Astrocyte of the hippocampus (primary cell): ENCODE data around the gene TKTL1.
"Not testable (repeated sequence)": the region's sequence is repeated elsewhere in the genome, so short reads cannot be mapped to it uniquely, and the experiment has no call there.

Experiments
- DNase-seq: peaks from one replicate; pipeline ENCODE4 v3.0.0; 2011; ENCODE audit warnings: low read depth, low spot score

The TKTL1 gene

DNA sequence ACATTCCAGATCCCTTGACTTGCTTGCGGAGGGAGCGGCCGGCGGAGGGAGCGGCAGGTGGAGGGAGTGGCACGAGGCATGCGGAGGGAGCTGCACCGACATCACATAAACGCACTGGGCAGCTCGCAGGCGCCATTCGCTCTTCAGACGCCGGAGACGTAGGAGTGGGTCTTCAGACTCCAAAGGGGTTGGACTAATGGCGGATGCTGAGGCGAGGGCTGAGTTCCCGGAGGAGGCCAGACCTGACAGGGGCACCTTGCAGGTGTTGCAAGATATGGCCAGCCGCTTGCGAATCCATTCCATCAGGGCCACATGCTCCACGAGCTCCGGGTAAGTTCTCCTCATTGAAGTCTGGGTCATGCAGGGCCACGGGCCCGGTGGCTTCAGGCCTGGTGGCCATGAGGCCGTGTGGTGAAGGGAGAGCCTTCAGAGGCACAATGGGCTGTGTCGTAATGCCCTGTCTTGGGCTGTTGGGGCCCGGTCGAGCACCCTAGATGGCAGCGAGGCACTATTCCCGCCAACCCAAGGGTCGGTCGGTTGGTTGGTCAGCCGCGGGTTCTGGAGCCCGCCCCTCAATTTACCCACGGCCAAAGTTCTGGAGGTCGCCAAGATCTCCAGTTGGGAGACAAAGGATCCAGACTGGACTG, at the start of gene TKTL1:
Gene TKTL1, plus strand, starts transcription at position 132 of the 647 bp plus-strand sequence. Its CDS starts 65 bp downstream, at position 197.
- DNase-seq = no peak

DNA sequence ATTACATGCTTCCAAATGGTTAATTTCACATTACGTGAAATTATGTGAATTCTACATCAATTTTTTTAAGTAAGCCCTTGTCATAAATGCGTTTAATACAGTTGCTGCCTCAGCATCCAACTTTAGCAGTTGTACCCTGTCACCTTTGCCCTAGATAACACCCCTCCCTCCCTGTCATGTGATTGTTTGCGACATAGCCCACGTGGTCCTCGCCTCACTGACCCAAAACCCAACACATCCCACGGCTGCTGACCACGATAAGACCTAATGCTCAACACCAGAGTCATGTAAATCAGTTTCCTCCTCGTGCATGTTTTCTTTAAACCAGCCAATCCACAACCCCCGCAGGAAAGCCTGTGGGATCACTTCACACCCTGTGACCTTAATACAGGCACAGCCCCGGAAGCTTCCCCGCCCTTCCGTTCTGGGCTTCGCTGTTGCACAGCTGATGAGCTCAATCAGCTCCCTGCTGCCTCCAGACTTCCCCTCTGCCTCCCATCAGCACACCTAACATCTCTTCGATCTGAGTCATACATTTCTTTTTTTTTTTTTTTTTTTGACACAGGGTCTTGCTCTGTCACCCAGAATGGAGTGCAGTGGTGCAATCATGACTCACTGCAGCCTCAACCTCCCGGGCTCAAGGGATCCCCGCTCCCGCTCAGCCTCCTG, 48.1 kb upstream of the TKTL1 start:
- not testable (repeated sequence) for DNase-seq

- not testable (repeated sequence) for DNase-seq
These were observed 47.5 kb upstream of the TKTL1 start for GRCh38 chrX:154248076-154248475.

GRCh38 chrX:154257282-154257681, 38.3 kb upstream of the TKTL1 start, which contains the start of gene OPN1MW3:
Gene OPN1MW3, plus strand, starts transcription at chrX:154257582. Its CDS starts 38 bp downstream, at chrX:154257620.
- not testable (repeated sequence) for DNase-seq

DNA sequence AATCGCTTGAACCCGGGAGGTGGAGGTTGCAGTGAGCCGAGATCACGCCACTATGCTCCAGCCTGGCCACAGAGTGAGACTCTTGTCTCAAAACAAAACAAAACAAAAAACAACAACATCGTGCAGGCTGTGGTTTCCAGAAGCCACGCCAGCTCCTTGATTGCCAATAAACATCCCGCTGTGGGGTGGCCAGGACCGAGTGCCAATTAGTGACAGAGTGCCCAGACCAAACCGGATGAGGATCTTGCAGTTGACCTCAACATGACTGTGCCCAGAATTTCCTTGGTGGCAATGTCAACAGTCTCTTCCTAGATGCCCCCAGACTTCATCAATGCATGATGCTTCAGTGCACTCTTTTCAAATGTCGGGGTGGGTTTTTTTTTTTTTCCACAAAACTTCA, 36.9 kb upstream of the TKTL1 start:
- not testable (repeated sequence) for DNase-seq

DNA sequence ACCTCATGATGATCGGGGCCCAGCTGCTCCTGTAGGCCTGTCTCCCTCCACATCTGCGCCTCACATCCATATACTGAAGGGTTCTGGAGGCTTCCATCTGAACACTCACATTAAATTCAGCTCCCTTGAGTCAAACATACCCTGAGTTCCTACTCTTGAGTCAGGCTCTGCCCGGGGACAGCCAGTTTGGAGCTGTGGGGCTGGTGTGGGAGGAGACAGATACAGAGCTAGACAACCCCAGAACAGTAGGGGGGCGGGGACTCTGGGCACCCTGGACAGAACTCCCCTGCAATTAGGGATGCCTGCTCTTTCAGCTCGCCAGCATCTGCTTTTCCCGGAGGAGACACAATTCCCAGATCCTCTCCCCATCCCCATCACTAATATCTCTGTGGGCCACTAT, 32.5 kb upstream of the TKTL1 start:
- DNase-seq = not testable (repeated sequence)

DNA sequence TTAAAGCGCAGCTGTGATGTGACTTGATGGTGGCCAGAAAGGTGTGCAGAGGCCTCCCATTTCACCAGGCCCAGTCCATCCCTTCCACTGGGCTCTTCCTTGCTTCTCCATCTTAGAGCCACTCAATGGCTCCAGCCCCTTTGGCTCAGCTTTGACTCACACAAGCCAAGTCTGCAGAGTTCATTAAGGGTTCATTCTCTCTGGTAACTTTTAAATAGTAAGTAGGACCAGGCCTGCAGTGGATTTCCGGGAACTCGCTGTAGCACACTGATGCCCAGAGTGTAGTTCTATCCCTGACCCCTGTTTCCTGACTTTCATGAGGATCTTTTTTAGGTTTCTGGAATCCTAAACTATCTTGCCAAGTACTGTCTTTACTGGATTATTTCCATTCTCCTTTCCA, 26.4 kb upstream of the TKTL1 start:
- not testable (repeated sequence) for DNase-seq

- not testable (repeated sequence) for DNase-seq
These were observed 10.9 kb upstream of the TKTL1 start for GRCh38 chrX:154284489-154285338.

DNA sequence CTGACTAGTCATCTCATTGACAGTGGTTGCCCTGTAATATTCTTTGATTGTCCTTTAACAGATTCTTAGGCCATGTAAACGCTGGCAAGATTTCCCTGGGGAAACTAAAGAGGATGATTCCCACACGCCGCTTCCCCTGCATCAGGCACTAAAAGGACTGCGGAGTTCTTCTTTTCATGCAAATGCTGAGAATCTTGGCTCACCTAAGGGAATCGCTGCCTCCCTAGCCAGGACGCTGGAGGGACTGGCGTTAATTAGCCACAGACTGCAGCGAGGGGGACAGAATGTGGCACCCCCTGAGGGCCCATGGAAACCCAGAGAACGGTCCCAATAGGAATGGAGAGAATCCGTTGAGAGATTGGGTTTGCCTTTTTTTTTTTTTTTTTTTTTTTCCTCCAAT, 9.2 kb upstream of the TKTL1 start:
- not testable (repeated sequence) for DNase-seq

GRCh38 chrX:154294791-154295574, 612 bp upstream of the TKTL1 start, which contains the start of gene TEX28:
Gene TEX28, minus strand, starts transcription at chrX:154295124. Its CDS starts 3,007 bp downstream, at chrX:154292117.
- DNase-seq = no peak

DNA sequence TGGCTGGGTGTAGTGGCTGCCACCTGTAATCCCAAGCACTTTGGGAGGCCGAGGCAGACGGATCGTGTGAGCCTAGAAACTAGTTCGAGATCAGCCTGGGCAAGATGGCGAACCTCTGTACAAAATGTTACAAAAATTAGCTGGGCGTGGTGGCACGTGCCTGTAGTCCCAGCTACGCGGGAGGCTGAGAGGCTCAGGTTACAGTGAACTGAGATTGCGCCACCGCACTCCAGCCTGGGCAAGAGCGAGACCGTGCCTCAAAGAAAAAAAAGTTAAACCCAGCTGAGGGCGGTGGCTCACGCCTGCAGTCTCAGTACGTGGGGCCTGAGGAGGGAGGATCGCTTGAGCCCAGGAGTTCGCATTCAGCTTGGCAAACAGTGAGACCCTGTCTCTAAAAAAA, 1.1 kb downstream of the TKTL1 start:
- DNase-seq = no peak

GRCh38 chrX:154298312-154298711, 2.7 kb downstream of the TKTL1 start:
- no peak for DNase-seq

DNA sequence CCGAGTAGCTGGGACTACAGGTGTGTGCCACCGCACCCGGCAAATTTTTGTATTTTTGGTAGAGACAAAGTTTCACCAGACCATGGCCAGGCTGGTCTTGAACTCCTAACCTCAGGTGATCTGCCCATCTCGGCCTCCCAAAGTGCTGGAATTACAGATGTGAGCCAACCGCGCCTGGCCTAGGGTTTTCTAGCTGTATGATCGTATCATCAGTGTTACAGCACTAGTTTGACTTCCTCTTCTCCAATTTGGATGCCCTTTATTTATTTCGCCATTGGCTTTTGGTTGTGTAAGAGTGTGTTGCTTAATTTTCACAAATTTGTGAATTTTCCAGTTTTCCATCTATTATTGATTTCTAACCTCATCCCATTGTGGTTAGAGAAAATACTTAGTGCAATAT, 5.2 kb downstream of the TKTL1 start:
- DNase-seq = no peak

GRCh38 chrX:154302998-154303397, 7.4 kb downstream of the TKTL1 start:
- not testable (repeated sequence) for DNase-seq

GRCh38 chrX:154303476-154303875, 7.9 kb downstream of the TKTL1 start:
- no peak for DNase-seq

DNA sequence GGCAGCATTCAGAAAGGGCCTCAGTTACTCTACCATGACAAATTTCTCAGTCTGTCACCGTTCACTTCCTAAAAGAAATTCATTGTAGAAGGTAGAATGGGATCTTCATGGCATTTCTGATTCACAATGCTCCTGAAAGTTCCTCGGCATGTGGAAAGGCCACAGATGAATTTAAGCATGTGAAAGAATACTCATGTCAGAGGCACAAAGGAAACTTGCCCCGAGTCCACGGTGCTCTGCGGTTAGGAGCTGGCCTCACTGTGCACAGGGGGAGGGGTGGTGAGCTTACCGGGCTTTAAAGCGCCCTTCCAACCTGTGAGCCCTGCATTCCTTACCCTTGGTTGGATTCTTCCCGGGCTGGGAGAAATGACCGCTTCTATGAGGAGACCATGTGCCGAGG, 9.3 kb downstream of the TKTL1 start:
- DNase-seq = peak; percentile 60

GRCh38 chrX:154305541-154306205, 10.1 kb downstream of the TKTL1 start:
- DNase-seq = no peak

- no peak for DNase-seq
These were observed 11.6 kb downstream of the TKTL1 start for GRCh38 chrX:154307202-154307601.

- peak; percentile 59 for DNase-seq
These were observed 12.7 kb downstream of the TKTL1 start for GRCh38 chrX:154308108-154308946.
